GM23338 (cell line): Measurements from ENCODE around the gene CTNNBIP1. TPM values are rescaled to one million over a fixed set of nuclear protein-coding genes. Genes with fewer than 3 reads are reported as not detected.

Source experiments
- ATAC-seq: fragments of 200-7000 bp; cut with Tn5 transposase; 3 replicates; pipeline ENCODE4 v1.9.1; 2020
- DNase-seq: peaks from one replicate; pipeline ENCODE4 v3.0.0-alpha.2; 2015; ENCODE audit warnings: low spot score
- H2AFZ ChIP-seq: fragments of 200-600 bp; sonication (generic); 2 replicates; pipeline ENCODE4 v1.8.0; 2016; ENCODE audit warnings: antibody characterized with exemption, mild to moderate bottlenecking, moderate library complexity
- H3F3A ChIP-seq: fragments of 200-600 bp; sonication (generic); replicated peaks from 2 replicates; pipeline ENCODE4 v1.8.0; 2017; ENCODE audit warnings: antibody characterized with exemption, mixed run types, low read depth
- H3K27ac ChIP-seq: fragments of 200-600 bp; sonication (generic); 2 replicates; pipeline ENCODE4 v1.6.1; 2016; ENCODE audit warnings: low read depth
- H3K27me3 ChIP-seq: fragments of 200-600 bp; sonication (generic); 2 replicates; pipeline ENCODE4 v1.8.0; 2016; ENCODE audit warnings: mild to moderate bottlenecking, mixed run types, moderate library complexity; ENCODE audit not compliant: insufficient read depth
- H3K36me3 ChIP-seq: fragments of 200-600 bp; sonication (generic); 2 replicates; pipeline ENCODE4 v1.8.0; 2016; ENCODE audit warnings: mild to moderate bottlenecking; ENCODE audit not compliant: insufficient read depth
- H3K4me1 ChIP-seq: fragments of 200-600 bp; sonication (generic); 2 replicates; pipeline ENCODE4 v1.8.0; 2016; ENCODE audit warnings: mild to moderate bottlenecking, moderate library complexity; ENCODE audit not compliant: insufficient read depth
- H3K4me2 ChIP-seq: fragments of 200-600 bp; sonication (generic); 2 replicates; pipeline ENCODE4 v1.7.1; 2017; ENCODE audit warnings: mixed run types
- H3K4me3 ChIP-seq: fragments of 200-600 bp; sonication (generic); 2 replicates; pipeline ENCODE4 v1.6.1; 2016; ENCODE audit warnings: mixed run types
- H3K79me2 ChIP-seq: fragments of 200-600 bp; sonication (generic); replicated peaks from 2 replicates; pipeline ENCODE4 v1.8.0; 2017; ENCODE audit warnings: mild to moderate bottlenecking; ENCODE audit not compliant: insufficient read depth
- H3K9me2 ChIP-seq: fragments of 200-600 bp; sonication (generic); 2 replicates; pipeline ENCODE4 v1.8.0; 2017; ENCODE audit not compliant: insufficient read depth
- H4K20me1 ChIP-seq: fragments of 200-600 bp; sonication (generic); replicated peaks from 2 replicates; pipeline ENCODE4 v1.8.0; 2017; ENCODE audit warnings: mild to moderate bottlenecking; ENCODE audit not compliant: insufficient read depth
- H3K27ac Mint-ChIP-seq: 2 replicates; pipeline ENCODE4 v1.8.0; 2020; ENCODE audit warnings: inconsistent platforms, mild to moderate bottlenecking, moderate library complexity, mixed read lengths
- H3K27me3 Mint-ChIP-seq: 3 replicates; pipeline ENCODE4 v1.8.0; 2022; ENCODE audit warnings: low read depth, mild to moderate bottlenecking, moderate library complexity, mixed read lengths, inconsistent platforms; ENCODE audit not compliant: insufficient read depth, poor library complexity
- H3K36me3 Mint-ChIP-seq: 3 replicates; pipeline ENCODE4 v1.8.0; 2021; ENCODE audit warnings: low read depth, mild to moderate bottlenecking, inconsistent platforms, moderate library complexity, mixed read lengths
- H3K4me1 Mint-ChIP-seq: 3 replicates; pipeline ENCODE4 v1.8.0; 2020; ENCODE audit warnings: mild to moderate bottlenecking, inconsistent platforms, mixed read lengths
- H3K4me3 Mint-ChIP-seq: 3 replicates; pipeline ENCODE4 v1.8.0; 2021; ENCODE audit warnings: moderate library complexity, mild to moderate bottlenecking, inconsistent platforms, mixed read lengths
- H3K9me3 Mint-ChIP-seq: 3 replicates; pipeline ENCODE4 v1.8.0; 2020; ENCODE audit warnings: moderate library complexity, mild to moderate bottlenecking, inconsistent platforms, mixed read lengths
- CREB1 ChIP-seq: fragments of 250-450 bp; sonication (Bioruptor Pico); IDR thresholded peaks from 2 replicates; pipeline ENCODE4 v1.5.0; 2020; ENCODE audit warnings: low read depth, mild to moderate bottlenecking, moderate library complexity
- CTCF ChIP-seq, 2 experiments: fragments of 200-600 bp in 1 of 2; sonication (generic) in 1 of 2; conservative IDR thresholded peaks; 2 replicates each; pipeline versions ENCODE4 v1.5.1 to v1.6.1; 2016 to 2017; ENCODE audit warnings: antibody characterized with exemption in 2 of 2, low read depth in 2 of 2, mild to moderate bottlenecking in 2 of 2, moderate library complexity in 1 of 2
- ETS1 ChIP-seq: IDR thresholded peaks from 2 replicates; pipeline ENCODE4 v1.6.1; 2016; ENCODE audit warnings: antibody characterized with exemption
- EZH2 ChIP-seq: fragments of 200-600 bp; sonication (generic); IDR thresholded peaks from one replicate; pipeline ENCODE4 v1.8.0; 2017; ENCODE audit warnings: antibody characterized with exemption, mild to moderate bottlenecking, low read depth; ENCODE audit not compliant: unreplicated experiment
- EZH2phosphoT487 ChIP-seq: fragments of 200-600 bp; sonication (generic); IDR thresholded peaks from one replicate; pipeline ENCODE4 v1.8.1; 2018; ENCODE audit warnings: antibody characterized with exemption; ENCODE audit not compliant: unreplicated experiment
- JUNB ChIP-seq: IDR thresholded peaks from one replicate; pipeline ENCODE4 v1.6.1; 2016; ENCODE audit warnings: antibody characterized with exemption; ENCODE audit not compliant: unreplicated experiment
- NANOG ChIP-seq: IDR thresholded peaks from 2 replicates; pipeline ENCODE4 v1.6.1; 2016; ENCODE audit warnings: antibody characterized with exemption, borderline replicate concordance
- POLR2AphosphoS5 ChIP-seq: IDR thresholded peaks from 2 replicates; pipeline ENCODE4 v1.6.1; 2016; ENCODE audit warnings: antibody characterized with exemption, low read depth
- REST ChIP-seq: IDR thresholded peaks from one replicate; pipeline ENCODE4 v1.6.1; 2018; ENCODE audit warnings: antibody characterized with exemption; ENCODE audit not compliant: unreplicated experiment
- STAT1 ChIP-seq: IDR thresholded peaks from one replicate; pipeline ENCODE4 v1.6.1; 2016; ENCODE audit warnings: antibody characterized with exemption; ENCODE audit not compliant: unreplicated experiment
- ZNF114 ChIP-seq: fragments of 250-450 bp; sonication (Bioruptor Pico); IDR thresholded peaks from 2 replicates; pipeline ENCODE4 v1.5.0; 2020; ENCODE audit warnings: mild to moderate bottlenecking, moderate library complexity
- ZNF331 ChIP-seq: fragments of 250-450 bp; sonication (Bioruptor Pico); IDR thresholded peaks from 2 replicates; pipeline ENCODE4 v1.5.0; 2020; ENCODE audit warnings: low read depth, mild to moderate bottlenecking, moderate library complexity
- ZNF462 ChIP-seq: fragments of 250-450 bp; sonication (Bioruptor Pico); IDR thresholded peaks from 2 replicates; pipeline ENCODE4 v1.5.0; 2020; ENCODE audit warnings: mild to moderate bottlenecking, moderate library complexity
- polyA plus RNA-seq: library from polyadenylated mRNA; unstranded; fragments of >200 nt; fragmentation: Nextera tagmentation; extraction: Ambion mirVana; gene quantifications from 2 replicates; pipeline ENCODE4 v1.2.1, GENCODE V29; 2016
- total RNA-seq: library from RNA; depleted of rRNA; stranded (reverse); fragments of >200 nt; shearing (Covaris generic); gene quantifications from 2 replicates; pipeline ENCODE4 v1.2.3, GENCODE V29; 2014

The CTNNBIP1 gene
- total and polyA plus RNA-seq, 2 experiments from 2014 or later, result 30.3 to 55.1 TPM

- Histone ChIP-seq H4K20me1 (no peaks in the 10 kb centered on the region), H3K4me1 (peaks cover 26% of the 10 kb centered on the region), H3K27ac (no peak overlapping the region), H3K9me2 (no peaks in the 10 kb centered on the region), H3F3A (peaks cover 3% of the 10 kb centered on the region), H3K4me2 (no peak overlapping the region), H3K27me3 (no peaks in the 10 kb centered on the region), H2AFZ (no peak overlapping the region), H3K79me2 (peaks cover 22% of the 10 kb centered on the region), H3K4me3 (no peak overlapping the region), H3K36me3 (no peaks in the 10 kb centered on the region)
- Mint-ChIP-seq H3K27ac (peak overlapping the region; percentile 70), H3K4me3 (peak overlapping the region; percentile 36), H3K27me3 (peaks cover 16% of the 10 kb centered on the region), H3K36me3 (no peaks in the 10 kb centered on the region; the same call in 2 of the 3 replicates), H3K9me3 (no peaks in the 10 kb centered on the region), H3K4me1 (peaks cover 31% of the 10 kb centered on the region)
- TF ChIP-seq REST, result no peak
- TF ChIP-seq EZH2, result no peak
- no peak for TF ChIP-seq ZNF114 (CRISPR knock-in tag)
- no peak for TF ChIP-seq JUNB
- no peak for TF ChIP-seq POLR2AphosphoS5
- no peak for TF ChIP-seq NANOG
- TF ChIP-seq CREB1 (CRISPR knock-in tag), result no peak
- no peak for TF ChIP-seq CTCF (conservative IDR thresholded peaks at IDR 0.05; ENCODE audit: low read depth in 2 of 2)
- TF ChIP-seq STAT1, result no peak
- TF ChIP-seq ZNF462, result no peak
- no peak for TF ChIP-seq EZH2phosphoT487
- no peak for TF ChIP-seq ZNF331
- no peak for TF ChIP-seq ETS1
- DNase-seq (no peak), ATAC-seq (no peak)
These were observed 2.3 kb upstream of the CTNNBIP1 start for GRCh38 chr1:9912264-9912936.
